Activated CD4-positive, alpha-beta T cell treated with anti-CD3 and anti-CD28 coated beads, Interleukin-2, amount 50 U/mL, for 16 hours (primary cell): Measurements from ENCODE around the gene IFITM5.

Experiments used
- DNase-seq: peaks from one replicate; pipeline ENCODE4 v3.0.0-alpha.2; 2020

The IFITM5 gene

DNA sequence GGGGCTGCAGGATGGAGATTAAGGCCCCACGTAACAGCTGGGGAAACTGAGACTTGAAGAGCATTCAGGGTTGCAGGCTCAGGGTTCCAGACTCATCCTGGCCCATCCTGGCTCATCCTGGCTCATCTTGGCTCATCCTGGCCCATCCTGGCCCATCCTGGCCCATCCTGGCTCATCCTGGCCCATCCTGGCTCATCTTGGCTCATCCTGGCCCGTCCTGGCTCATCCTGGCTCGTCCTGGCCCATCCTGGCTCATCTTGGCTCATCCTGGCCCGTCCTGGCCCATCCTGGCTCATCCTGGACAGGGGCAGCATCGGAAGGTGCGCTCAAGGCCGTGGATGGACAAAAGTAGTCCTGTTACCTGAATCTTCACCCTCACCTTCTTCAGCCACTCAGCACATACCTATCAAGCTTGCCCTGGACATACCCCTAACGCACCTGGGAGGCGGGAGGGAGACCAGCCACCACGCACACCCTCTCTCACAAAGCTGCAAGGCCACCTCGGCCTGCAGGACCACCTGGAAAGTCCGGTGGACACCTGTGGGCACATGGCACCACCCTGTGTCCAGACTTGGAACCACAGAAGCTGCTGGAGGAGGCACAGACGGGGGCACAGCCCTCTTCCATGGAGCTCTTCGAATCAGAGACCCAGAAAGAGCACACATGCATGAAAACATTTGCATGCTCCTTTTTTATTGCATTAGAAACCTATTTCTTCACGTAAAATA, 41.4 kb downstream of the IFITM5 start:
- no peak for DNase-seq

DNA sequence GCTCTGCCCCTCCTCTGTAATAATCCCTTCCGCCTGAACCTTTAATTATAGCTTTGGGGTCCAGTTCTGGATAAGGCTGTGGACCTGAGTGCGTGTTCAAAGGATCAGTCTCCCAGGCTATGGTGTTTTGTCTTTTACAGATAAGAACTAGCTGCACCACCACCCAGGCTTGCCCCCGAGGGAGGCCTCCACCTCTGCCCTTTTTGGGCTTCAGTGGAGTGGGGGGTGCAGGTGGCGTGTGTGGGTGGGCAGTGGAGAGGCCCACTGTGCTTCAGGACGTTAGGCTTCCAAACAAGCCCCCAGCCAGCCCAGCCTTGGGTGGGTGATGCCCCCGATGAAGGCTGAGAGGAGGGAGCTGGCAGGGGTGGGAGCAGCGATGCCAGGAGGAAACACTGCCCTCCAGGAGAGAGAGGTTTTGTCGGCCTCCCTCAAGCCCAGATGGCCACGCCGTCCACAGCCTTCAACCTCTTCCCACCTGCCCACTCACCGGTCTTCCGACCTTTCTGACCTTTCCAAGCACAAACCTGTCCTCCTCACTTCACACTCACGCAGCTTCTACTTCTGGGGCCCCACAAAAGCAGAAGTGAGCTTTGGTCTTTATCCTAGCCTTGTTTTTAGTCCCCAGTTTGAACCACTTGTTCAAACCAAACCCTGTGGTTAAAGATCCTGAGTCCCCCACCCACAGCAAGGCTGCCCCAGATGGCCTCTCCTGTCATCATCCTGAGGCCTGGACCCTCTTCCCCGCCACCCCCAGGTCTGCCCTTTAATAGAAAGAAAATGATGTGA, 42.2 kb downstream of the IFITM5 start:
- no peak for DNase-seq

DNA sequence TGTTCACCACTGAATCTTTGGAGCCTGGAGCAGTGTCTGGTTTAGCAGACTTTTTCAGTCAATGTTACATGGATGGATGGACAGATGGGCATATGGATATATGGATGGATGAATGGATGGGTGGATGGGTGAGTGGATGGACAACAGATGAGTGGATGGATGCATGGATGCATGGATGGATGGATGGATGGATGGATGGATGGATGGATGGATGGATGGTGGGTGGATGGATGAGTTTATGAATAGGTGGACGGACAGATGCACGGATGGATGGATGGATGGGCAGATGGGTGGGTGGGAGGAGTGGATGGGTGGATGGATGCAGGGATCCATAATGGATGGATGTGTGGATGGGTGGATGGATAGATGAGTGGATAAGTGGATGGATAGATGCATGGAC, 43.5 kb downstream of the IFITM5 start:
- DNase-seq, result no peak

DNA sequence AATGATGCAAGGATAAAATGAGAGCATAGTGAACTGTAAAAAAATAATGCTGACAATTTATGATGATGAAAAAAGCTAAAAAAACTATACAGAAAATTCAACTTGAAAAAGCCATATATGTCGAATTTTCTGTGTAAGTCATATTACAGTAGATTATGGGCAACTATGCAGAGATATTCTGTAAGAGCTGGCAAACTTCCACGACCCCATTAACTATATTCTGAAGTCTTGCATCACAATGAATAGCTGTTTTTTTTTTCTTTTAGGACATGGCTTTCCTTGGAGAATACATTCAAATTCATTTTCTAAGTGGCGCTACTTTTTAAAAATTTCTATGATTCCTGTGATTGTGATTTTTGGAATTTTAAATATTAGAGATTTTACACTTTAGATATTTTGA, 44.1 kb downstream of the IFITM5 start:
- DNase-seq, result no peak

- DNase-seq, result no peak
Measured at GRCh38 chr11:253886-254270, 45.4 kb downstream of the IFITM5 start.

DNA sequence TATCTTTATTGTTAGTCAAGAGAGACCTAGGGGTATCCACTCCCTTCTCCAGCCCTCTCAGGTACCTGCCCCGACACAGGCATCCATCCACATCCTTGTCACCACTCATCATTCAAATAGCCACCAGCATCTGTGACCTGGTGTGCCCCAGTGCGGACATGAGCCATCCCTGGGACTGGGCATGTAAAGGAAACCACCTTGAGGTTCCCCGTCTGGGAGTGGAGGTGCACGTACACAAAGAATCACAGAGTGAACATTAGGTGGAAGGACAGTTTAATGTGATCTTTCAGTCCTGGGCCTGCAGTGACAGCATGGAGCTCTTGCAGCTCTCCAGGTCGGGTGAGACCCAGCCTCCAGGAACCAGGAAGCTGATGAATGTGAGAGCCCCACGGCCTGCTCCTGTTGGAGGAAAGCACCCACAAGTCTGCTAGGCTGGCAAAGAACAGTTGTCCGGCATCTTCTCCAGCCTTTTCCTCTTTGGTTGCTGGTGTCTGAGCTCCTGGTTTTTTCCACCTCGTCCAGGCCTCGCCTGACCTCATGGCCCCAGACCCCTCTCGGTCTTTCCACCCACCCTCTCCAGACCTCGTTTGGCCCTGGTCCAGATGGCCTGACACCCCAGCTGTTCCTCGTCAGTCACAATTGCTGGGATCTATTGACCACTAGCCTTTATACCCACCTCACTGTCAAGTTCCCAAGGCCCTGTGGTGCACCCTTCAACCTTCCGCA, 46.0 kb downstream of the IFITM5 start:
- no peak for DNase-seq

GRCh38 chr11:252666-253065, 46.7 kb downstream of the IFITM5 start:
- DNase-seq, result no peak

GRCh38 chr11:251550-251949, 47.8 kb downstream of the IFITM5 start:
- no peak for DNase-seq

GRCh38 chr11:250740-251299, 48.5 kb downstream of the IFITM5 start:
- DNase-seq, result peak; percentile 73

DNA sequence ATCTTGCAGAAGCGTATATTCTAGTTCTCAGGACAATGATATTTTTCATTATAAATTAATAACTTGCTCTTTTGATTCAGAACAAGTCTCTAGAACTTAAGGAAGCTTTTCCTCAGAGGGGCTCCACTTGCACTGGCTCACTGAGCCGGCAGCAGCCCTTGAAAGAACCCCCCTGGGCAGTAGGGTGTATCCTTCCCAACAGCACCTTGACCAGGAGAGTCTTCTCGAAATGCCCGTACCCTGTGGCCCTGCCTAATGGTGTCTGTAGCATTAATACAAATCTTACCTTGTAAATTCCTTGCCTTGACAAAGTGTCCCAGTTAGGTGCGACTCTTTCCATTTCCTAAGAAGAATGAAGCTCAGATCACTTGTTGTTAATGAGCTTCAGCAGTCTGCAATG, 49.1 kb downstream of the IFITM5 start:
- no peak for DNase-seq

DNA sequence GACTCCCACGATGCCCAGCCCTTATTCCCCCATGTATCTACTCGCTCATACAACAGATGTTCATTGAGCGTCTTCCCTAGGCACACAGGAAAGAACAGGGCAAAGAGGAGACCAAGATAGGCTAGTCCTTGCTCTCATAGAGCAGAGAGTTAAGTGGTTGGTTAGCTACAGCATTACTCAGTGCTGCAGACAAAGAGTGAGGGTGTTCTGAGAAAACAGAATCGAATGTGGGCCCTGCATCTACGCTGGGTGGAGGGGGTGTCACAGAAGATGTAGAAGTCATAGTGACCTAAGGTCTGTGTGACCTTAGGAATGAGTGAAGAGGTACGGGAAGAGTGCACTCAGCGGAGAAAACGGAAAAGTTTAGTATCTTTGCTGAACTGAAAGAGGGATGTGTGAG, 50.3 kb downstream of the IFITM5 start:
- no peak for DNase-seq
